DOHH2 (cell line): ENCODE data around the gene FNDC3B.

ENCODE experiments used
- CTCF ChIP-seq: fragments of 200-600 bp; sonication (generic); IDR thresholded peaks from one replicate; pipeline ENCODE4 v1.5.1; 2014; ENCODE audit warnings: antibody characterized with exemption, mild to moderate bottlenecking, low read depth, low read length; ENCODE audit not compliant: poor library complexity, severe bottlenecking
- EZH2phosphoT487 ChIP-seq: fragments of 200-600 bp; sonication (generic); IDR thresholded peaks from 2 replicates; pipeline ENCODE4 v1.6.1; 2017; ENCODE audit warnings: borderline replicate concordance, mild to moderate bottlenecking, antibody characterized with exemption, low read length, moderate library complexity, mixed read lengths

GRCh38 chr3:172138792-172139507 lies 99.6 kb downstream of the FNDC3B start:
- TF ChIP-seq CTCF, result no peak
- no peak for TF ChIP-seq EZH2phosphoT487
